Omental fat pad (tissue), 4 donors: ENCODE data around the gene NFIB. TPM values are rescaled to one million over a fixed set of nuclear protein-coding genes. Genes with fewer than 3 reads are reported as not detected.
A peak's percentile ranks its signal among the peaks of the same experiment; 100 is the strongest.

ENCODE experiments used
- ATAC-seq: fragments of 150-250 bp; one replicate; pipeline ENCODE4 v1.9.1; 2016; ENCODE audit warnings: mild to moderate bottlenecking, moderate library complexity; ENCODE audit not compliant: low FRiP score
- DNase-seq: peaks from one replicate; pipeline ENCODE4 v3.0.0-alpha.2; 2019; ENCODE audit warnings: low spot score
- total RNA-seq, 4 donors: library from RNA; depleted of rRNA; stranded (reverse); fragments of >200 nt; gene quantifications; one replicate each; pipeline ENCODE4 v1.1.0, GENCODE V29; 2016
- TF ChIP-seq, protein P1 (sequence below), 3 donors: fragments of 450-650 bp; IDR thresholded peaks; one replicate each; pipeline ENCODE4 v1.5.1; 2016 to 2017; ENCODE audit warnings: antibody characterized with exemption in 3 of 3, mild to moderate bottlenecking in 3 of 3, moderate library complexity in 2 of 3

The NFIB gene
- total RNA-seq, 4 donors from 2014 or later, result 55.1 to 265 (median 106) TPM

DNA sequence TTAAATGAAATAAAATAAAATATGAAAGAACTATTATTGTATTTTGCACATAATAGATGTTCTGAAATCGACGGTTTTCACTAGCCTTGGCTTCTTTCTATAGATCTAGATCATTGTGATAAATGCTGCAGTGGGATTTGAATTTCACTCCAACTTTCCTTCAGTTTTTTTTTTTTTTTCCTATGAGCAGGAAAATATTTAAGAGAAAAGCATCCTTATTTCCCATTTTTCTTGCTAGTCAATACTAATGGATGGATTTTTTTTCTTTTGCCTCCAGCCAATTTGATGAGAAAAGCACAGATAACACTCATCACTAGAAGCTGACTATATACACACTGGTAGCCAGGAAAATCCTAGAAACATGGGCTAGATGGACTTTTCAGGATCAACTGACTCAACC is 249.0 kb downstream of the NFIB start:
- ATAC-seq (no peak), DNase-seq (no peak)
- TF ChIP-seq, protein P1, sequence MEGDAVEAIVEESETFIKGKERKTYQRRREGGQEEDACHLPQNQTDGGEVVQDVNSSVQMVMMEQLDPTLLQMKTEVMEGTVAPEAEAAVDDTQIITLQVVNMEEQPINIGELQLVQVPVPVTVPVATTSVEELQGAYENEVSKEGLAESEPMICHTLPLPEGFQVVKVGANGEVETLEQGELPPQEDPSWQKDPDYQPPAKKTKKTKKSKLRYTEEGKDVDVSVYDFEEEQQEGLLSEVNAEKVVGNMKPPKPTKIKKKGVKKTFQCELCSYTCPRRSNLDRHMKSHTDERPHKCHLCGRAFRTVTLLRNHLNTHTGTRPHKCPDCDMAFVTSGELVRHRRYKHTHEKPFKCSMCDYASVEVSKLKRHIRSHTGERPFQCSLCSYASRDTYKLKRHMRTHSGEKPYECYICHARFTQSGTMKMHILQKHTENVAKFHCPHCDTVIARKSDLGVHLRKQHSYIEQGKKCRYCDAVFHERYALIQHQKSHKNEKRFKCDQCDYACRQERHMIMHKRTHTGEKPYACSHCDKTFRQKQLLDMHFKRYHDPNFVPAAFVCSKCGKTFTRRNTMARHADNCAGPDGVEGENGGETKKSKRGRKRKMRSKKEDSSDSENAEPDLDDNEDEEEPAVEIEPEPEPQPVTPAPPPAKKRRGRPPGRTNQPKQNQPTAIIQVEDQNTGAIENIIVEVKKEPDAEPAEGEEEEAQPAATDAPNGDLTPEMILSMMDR (IDR thresholded peaks at IDR 0.05), result no peak

DNA sequence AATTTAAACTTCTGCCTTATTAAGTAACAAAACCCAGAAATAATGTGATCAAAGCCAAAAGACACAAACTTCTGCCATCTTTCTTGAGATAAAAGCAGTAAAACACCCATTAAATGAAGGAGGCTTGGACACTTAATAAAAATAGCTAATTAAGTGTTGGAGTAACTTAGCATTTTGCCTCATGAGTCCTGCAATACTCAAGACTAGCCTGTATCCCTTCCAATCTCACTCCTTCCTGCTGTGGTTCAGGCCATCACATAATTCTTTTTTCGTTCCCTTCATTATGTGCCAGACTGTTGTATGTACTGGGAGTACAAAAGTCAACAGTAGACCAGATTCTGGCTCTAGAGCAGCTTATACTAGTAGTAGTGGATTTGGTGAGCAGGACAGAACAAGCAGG is 250.2 kb downstream of the NFIB start:
- TF ChIP-seq, protein P1 (IDR thresholded peaks at IDR 0.05), result no peak
- ATAC-seq, result no peak
- DNase-seq, result no peak

DNA sequence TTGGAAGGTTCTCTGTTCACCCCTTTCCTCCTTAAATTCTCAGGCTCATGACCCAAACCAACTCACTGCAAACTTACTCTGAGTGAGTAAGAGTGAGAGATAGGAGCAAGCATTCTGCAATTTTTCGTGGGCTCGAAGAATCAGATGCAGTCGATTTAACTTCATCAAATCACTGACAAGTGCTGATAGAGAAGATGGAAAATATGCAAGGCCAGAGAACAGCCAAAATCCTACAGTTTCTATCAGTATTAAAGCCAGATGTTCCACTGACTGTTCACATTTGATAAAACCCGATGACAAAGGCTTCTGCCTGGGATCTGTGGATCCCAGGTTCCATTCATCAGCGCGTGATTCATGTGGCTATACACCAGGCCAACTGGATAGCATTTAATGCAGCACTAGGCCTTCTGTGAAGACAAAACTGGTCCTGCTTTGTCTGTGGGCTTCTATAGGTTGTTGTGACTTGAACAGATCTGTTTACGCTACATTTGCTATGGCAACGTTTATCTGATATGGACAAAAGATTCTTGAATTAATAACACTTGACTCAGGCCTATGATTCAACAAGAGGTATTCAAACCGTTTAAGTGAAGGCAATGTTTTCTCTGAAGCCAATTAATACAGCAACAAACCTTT is 251.2 kb downstream of the NFIB start:
- DNase-seq, result no peak
- peak; percentile 81 for ATAC-seq
- TF ChIP-seq, protein P1 (IDR thresholded peaks at IDR 0.05), result no peak

DNA sequence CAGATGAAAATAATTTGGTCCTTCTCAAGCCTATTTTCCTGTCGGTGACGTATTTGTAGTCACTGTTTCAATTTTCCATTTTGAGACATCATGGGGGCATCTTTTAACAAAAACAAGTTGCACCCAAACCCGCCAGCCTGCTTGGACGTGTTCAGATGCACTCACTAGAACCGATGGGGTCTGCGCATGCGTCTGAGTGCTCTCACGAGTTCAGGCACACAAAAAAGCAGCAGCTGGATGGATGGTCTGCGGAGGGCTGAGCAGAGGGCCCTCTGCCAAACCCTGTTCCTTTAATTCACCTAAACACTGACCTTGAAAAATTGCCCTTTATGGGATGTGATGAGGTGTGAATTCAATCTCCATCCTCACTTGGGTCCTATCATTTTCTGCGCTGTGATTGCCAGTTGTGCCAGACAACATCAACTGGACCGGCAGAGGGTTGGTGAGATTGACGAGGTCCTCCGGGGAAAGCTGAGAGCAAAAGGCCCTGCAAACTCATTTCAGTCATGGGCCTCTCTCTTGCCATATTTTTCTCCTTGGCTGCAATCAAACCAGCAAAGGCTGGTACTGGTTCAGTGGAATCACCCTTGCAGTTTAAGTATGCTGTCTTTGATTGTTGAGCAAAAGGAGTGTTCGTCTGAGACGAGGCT is 251.9 kb downstream of the NFIB start:
- ATAC-seq (no peak), DNase-seq (no peak)
- TF ChIP-seq, protein P1 (IDR thresholded peaks at IDR 0.05), result no peak

DNA sequence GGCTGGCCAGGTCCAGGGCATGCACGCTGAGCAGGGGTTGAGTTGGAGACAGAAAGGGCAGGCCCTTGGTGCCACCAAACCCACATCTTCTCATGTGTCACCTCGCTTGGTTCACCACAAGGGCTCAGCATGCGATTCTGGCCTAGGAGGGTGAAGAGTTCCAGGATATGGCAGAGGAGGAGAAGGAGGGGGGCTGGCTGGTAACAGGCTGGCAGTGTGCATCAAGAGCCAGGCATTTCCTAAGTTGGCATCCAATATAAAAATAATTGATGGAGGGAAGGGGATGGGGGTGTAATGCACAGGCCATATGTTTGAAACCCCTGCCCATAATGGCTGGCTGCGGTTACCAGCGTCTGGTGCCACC is 255.6 kb downstream of the NFIB start:
- TF ChIP-seq, protein P1 (IDR thresholded peaks at IDR 0.05), result no peak
- DNase-seq (no peak), ATAC-seq (no peak)

DNA sequence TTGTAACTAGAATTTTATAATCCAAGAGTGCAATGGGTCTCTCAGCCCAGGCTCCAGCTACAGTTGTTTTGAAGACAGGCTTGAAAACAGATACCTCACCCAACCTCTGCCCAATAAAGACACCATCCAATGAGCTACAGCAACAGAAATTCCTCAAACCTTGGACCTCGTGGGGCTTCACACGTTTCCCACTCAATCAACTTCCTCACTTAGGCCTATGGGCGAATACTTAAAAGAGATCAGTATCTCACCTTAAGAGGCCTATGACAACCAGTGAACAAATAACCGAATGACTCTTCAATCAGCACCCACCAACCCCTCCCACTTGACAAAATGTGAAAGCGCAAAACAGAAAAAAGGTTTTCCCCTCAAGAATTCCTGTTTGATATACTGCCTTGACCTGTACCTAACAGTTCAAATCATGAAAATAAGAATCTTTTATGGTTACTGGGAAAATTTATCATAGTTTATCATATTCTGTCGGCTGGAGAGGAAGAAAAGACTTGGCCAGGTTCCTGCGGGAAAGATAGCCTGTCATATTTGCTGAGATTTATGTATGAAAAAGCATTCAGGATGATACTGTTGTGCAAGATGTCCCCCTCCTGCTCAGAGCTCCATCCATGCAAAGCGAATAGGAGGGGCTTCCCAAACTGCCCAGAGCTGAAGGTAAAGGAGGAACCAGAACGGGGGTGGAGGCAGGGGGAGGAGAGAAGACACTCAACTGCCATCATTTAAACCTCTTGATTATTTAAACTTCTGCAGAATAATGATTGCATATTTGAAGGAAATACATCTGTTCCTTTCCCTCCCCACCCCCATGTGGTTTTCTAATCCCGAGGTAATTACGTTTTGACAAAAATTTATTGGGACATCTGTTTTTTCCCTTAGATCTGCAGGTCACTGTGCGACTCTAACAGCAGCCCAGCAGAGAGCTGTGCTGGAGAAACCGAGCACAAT is 256.3 kb downstream of the NFIB start:
- DNase-seq, result no peak
- TF ChIP-seq, protein P1 (IDR thresholded peaks at IDR 0.05), result no peak
- peak; percentile 44 for ATAC-seq
